ENCODE results near the gene COL8A2.

Gene COL8A2

DNA sequence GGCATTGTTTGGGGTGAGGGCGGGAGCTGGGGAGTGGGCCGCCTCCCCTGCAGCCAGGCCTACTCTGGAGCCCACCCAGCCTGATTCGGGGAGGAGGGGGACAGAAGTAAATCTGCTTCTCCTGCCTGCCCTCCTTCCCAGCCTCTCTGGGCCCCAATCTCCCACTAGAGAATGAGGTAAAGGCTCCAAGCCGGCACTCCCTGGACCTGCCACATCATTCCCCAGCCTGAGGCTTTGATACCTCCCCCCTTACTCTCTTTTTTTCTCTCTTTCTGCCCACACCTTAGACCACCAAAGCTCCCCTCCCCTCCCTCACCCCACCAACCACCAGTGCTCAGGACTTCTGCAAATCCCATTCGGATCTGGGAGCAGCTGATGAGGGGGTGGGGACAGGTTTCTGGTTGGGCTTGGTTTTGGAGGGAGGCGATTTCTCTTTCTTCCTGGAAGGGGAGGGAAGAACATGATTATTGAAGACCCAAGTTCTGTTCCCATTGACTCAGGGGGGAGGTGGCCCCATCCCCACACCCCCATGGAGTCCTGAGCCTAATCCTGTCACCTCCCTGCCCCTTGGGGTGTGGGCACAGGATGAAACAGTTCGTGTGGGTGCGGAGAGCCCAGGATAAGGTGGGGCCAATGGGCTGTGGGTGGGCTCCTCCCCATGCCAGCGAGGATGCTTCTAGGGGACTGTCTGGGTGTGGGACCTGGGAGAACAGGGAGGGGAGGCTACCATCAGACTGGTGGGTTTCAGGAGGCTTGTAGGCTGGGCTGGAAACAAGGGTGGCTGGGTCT is 32.3 kb upstream of the COL8A2 start:
- peaks cover 16% of the 10 kb centered on the region for H3K27me3 ChIP-seq (ENCODE audit: insufficient read depth, insufficient read length)
- peak overlapping the region; percentile 92 for H3K9ac ChIP-seq (ENCODE audit: insufficient read length, low read depth)
- no peak for DNase-seq (ENCODE audit: low read depth, low spot score)
- TF ChIP-seq YY1 (IDR thresholded peaks at IDR 0.05; ENCODE audit: insufficient read depth, insufficient read length) (no peak), SUZ12 (IDR thresholded peaks at IDR 0.05; ENCODE audit: extremely low read depth, insufficient read depth, insufficient read length) (no peak), ZNF274 (IDR thresholded peaks at IDR 0.05; ENCODE audit: low read depth, low read length) (no peak)
- H3K4me3 ChIP-seq (ENCODE audit: insufficient read length, low read depth): peak overlapping the region; percentile 85
- H3K4me1 ChIP-seq (ENCODE audit: insufficient read depth, insufficient read length): peaks cover 40% of the 10 kb centered on the region
- H3K9me3 ChIP-seq (ENCODE audit: insufficient read depth, low read length): no peaks in the 10 kb centered on the region
- peaks cover 46% of the 10 kb centered on the region for H3K36me3 ChIP-seq (ENCODE audit: insufficient read depth, insufficient read length, low read length)

DNA sequence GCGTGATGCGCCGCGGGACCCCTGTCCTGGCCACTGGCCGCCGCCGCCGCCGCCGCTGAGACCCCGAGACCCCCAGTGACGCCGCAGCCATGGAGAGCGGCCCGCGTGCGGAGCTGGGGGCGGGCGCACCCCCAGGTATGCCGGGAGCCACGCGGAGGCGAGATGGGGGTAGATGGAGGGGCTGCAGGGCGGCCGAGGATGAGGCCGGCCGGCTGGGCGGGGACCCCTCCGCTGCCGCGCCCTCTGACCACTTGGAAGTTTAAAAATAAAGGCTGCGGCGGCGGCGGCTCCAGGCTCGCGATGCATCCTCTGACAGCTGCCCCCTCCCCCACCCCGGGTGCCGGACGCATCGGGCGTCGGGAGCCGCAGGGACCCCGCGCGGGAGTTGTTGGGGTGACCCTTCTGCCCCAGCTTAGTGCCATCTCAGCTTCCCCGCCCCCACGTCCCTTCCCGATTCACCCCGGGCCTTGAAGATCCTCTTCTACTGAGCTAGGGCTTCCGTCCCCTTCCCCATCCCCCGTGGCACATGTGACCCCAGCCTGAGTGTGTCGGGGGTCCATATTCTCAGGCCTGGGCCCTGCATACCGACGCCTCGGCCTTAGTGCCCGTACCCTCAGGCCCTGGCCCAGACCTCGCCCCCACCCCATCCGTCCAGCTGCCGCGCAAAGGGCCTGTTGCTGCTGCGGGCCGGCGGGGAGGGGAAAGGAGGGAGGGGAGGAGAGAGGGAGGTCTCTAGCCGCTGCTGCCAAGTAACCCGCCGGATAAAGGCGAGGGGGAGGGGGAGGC is 31.5 kb upstream of the COL8A2 start:
- TF ChIP-seq SUZ12 (IDR thresholded peaks at IDR 0.05; ENCODE audit: extremely low read depth, insufficient read depth, insufficient read length) (no peak), YY1 (IDR thresholded peaks at IDR 0.05; ENCODE audit: insufficient read depth, insufficient read length) (no peak), ZNF274 (IDR thresholded peaks at IDR 0.05; ENCODE audit: low read depth, low read length) (no peak)
- peak overlapping the region; percentile 92 for H3K9ac ChIP-seq (ENCODE audit: insufficient read length, low read depth)
- peak overlapping the region; percentile 85 for H3K4me3 ChIP-seq (ENCODE audit: insufficient read length, low read depth)
- H3K27me3 ChIP-seq (ENCODE audit: insufficient read depth, insufficient read length): peaks cover 16% of the 10 kb centered on the region
- DNase-seq (ENCODE audit: low read depth, low spot score): peak; percentile 86
- H3K9me3 ChIP-seq (ENCODE audit: insufficient read depth, low read length): no peaks in the 10 kb centered on the region
- peaks cover 39% of the 10 kb centered on the region for H3K36me3 ChIP-seq (ENCODE audit: insufficient read depth, insufficient read length, low read length)
- H3K4me1 ChIP-seq (ENCODE audit: insufficient read depth, insufficient read length): peaks cover 37% of the 10 kb centered on the region

DNA sequence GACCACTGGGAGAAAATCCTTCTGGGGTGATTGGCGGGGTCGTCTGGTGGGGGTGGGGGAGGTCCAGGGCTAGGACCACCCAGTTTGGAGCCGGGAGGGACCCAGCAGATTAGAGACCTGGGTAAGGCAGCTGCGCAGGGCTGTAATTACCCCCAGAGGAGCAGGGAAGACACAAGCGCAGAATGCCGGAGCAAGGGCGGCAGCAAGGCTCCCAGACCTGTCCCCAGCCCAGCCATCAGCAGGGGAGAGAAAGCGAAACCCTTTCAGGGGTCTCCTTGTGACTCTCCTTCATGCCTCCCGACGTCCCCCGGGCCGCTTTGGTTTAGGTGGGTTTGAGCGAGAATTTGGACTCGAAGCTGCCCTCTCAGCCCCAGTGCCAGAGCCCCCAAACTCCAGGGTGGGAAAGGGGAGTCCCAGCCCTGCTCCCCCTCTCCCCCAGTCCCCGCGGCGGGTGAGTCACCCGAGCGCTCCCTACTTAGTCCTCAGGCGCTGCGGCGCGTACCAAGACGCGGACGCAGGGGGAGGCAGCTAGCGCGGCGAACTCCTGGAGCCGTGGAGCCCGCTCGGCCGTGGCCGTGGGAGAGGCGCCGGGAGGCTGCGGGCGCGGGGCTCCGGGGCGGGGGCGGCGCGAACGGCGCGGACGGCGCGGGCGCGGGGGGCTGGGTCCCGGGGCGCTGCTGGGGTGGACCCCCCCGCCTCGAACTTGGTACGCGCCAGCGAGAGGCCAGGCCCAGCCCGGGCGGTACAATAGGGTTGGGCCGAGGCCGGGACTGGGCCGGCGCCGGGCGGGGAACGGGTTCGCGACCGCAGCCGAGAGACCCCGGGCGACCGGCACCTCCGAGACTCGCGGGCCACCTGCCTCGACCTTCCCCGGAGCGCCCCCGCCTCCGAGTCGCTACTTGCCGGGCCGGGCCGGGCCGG is 30.6 kb upstream of the COL8A2 start, which contains the start of gene MAP7D1:
Gene MAP7D1 (plus strand): TSS at position 753 of the 921 bp plus-strand sequence. CDS start 258 bp downstream, outside the sequence.
- DNase-seq (ENCODE audit: low read depth, low spot score): peak; percentile 72
- Histone ChIP-seq H3K9me3 (ENCODE audit: insufficient read depth, low read length) (no peaks in the 10 kb centered on the region), H3K4me3 (ENCODE audit: insufficient read length, low read depth) (peak within 1 kb of the TSS; percentile 85), H3K36me3 (ENCODE audit: insufficient read depth, insufficient read length, low read length) (peaks cover 30% of the 10 kb centered on the region), H3K9ac (ENCODE audit: insufficient read length, low read depth) (peak within 1 kb of the TSS; percentile 92), H3K4me1 (ENCODE audit: insufficient read depth, insufficient read length) (peaks cover 31% of the 10 kb centered on the region), H3K27me3 (ENCODE audit: insufficient read depth, insufficient read length) (peaks cover 16% of the 10 kb centered on the region)
- TF ChIP-seq SUZ12 (IDR thresholded peaks at IDR 0.05; ENCODE audit: extremely low read depth, insufficient read depth, insufficient read length) (no peak), YY1 (IDR thresholded peaks at IDR 0.05; ENCODE audit: insufficient read depth, insufficient read length) (no peak), ZNF274 (IDR thresholded peaks at IDR 0.05; ENCODE audit: low read depth, low read length) (no peak)

DNA sequence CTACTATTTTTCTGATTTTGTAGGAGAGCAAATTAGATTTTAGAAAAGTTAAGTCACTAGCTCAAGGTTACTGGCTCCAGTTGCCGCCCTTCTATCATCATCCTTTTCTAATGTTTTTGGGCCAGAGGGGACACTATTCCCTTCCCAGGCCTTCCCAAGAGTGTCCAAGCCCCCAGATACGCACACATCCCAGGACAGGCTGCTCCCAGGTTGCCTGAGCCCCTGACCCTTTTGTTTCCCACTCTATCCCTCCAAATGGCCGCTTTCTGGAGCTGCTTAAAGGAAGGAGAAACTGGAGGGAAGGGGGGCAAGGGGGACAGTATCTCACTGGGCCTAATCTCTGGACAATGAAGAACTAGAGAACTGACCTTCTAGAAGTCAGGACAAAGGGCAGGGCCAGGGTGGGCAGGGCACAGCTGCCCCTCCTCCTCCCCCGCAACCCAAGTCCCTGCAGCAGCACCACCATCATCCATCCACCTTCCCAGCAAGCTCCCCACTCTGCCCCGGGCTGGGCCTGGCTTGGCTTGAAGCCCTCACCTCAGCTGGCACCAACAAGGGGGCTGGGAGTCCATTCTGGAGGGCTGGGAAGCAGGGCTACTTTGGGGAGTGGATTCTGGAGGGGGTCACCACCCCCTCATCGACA is 29.9 kb upstream of the COL8A2 start:
- Histone ChIP-seq H3K9me3 (ENCODE audit: insufficient read depth, low read length) (no peaks in the 10 kb centered on the region), H3K9ac (ENCODE audit: insufficient read length, low read depth) (peak overlapping the region; percentile 92), H3K36me3 (ENCODE audit: insufficient read depth, insufficient read length, low read length) (peaks cover 22% of the 10 kb centered on the region), H3K4me1 (ENCODE audit: insufficient read depth, insufficient read length) (peaks cover 32% of the 10 kb centered on the region), H3K27me3 (ENCODE audit: insufficient read depth, insufficient read length) (peaks cover 16% of the 10 kb centered on the region), H3K4me3 (ENCODE audit: insufficient read length, low read depth) (peak overlapping the region; percentile 85)
- DNase-seq (ENCODE audit: low read depth, low spot score): no peak
- TF ChIP-seq ZNF274 (IDR thresholded peaks at IDR 0.05; ENCODE audit: low read depth, low read length): no peak
- no peak for TF ChIP-seq SUZ12 (IDR thresholded peaks at IDR 0.05; ENCODE audit: extremely low read depth, insufficient read depth, insufficient read length)
- no peak for TF ChIP-seq YY1 (IDR thresholded peaks at IDR 0.05; ENCODE audit: insufficient read depth, insufficient read length)

DNA sequence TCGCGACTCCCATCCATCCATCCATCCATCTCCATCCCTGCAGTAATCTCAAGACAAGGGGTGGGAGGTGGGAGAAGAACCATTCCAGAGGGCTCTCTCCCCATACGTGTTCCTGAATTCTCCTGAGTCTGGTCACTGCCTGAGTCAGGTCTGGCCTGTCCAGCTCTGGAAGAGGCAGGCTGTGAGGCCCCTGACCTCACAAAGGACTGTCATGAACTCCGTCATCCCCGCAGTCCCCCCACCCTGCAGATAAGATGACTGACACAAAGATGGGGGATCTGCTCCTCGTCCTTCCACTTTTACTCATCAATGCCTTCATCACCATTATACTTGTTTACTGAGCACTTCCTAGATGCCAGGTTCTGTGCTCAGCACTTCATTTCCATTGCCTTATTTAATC is 29.3 kb upstream of the COL8A2 start:
- peaks cover 28% of the 10 kb centered on the region for H3K4me1 ChIP-seq (ENCODE audit: insufficient read depth, insufficient read length)
- TF ChIP-seq SUZ12 (IDR thresholded peaks at IDR 0.05; ENCODE audit: extremely low read depth, insufficient read depth, insufficient read length) (no peak), YY1 (IDR thresholded peaks at IDR 0.05; ENCODE audit: insufficient read depth, insufficient read length) (no peak)
- no peak overlapping the region for H3K9ac ChIP-seq (ENCODE audit: insufficient read length, low read depth)
- no peaks in the 10 kb centered on the region for H3K9me3 ChIP-seq (ENCODE audit: insufficient read depth, low read length)
- DNase-seq (ENCODE audit: low read depth, low spot score): no peak
- peaks cover 17% of the 10 kb centered on the region for H3K36me3 ChIP-seq (ENCODE audit: insufficient read depth, insufficient read length, low read length)
- H3K4me3 ChIP-seq (ENCODE audit: insufficient read length, low read depth): no peak overlapping the region
- peaks cover 16% of the 10 kb centered on the region for H3K27me3 ChIP-seq (ENCODE audit: insufficient read depth, insufficient read length)

DNA sequence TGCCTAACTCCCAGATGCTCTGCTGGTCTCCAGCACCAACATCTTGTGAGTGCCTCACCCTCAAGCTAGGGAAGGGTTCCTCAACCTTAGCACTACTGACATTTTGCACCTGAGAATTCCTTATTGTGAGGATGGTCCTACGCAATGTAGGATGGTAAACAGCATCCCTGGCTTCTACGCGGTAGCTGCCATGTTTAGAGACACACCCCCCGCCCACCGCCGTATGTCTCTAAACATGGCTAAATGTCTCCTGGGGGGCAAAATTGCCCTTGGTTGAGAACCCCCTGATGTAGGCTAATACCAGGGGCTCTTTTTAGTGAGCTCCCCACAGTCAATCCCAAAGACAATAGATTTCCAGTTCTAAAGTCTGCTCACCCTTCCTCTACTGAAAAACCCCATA is 28.5 kb upstream of the COL8A2 start:
- H3K4me3 ChIP-seq (ENCODE audit: insufficient read length, low read depth): no peak overlapping the region

More for the DNA sequence above, 28.5 kb upstream of the COL8A2 start:
- H3K36me3 ChIP-seq (ENCODE audit: insufficient read depth, insufficient read length, low read length): peaks cover 12% of the 10 kb centered on the region
- no peak for TF ChIP-seq ZNF274 (IDR thresholded peaks at IDR 0.05; ENCODE audit: low read depth, low read length)
- TF ChIP-seq SUZ12 (IDR thresholded peaks at IDR 0.05; ENCODE audit: extremely low read depth, insufficient read depth, insufficient read length): no peak
- no peak for TF ChIP-seq YY1 (IDR thresholded peaks at IDR 0.05; ENCODE audit: insufficient read depth, insufficient read length)
- H3K9me3 ChIP-seq (ENCODE audit: insufficient read depth, low read length): no peaks in the 10 kb centered on the region
- no peak overlapping the region for H3K9ac ChIP-seq (ENCODE audit: insufficient read length, low read depth)
- no peak for DNase-seq (ENCODE audit: low read depth, low spot score)
- H3K27me3 ChIP-seq (ENCODE audit: insufficient read depth, insufficient read length): peaks cover 16% of the 10 kb centered on the region
- H3K4me1 ChIP-seq (ENCODE audit: insufficient read depth, insufficient read length): peaks cover 28% of the 10 kb centered on the region

All from NT2/D1 (cell line).